ENCODE data around the gene LGR5.

LGR5 gene

DNA sequence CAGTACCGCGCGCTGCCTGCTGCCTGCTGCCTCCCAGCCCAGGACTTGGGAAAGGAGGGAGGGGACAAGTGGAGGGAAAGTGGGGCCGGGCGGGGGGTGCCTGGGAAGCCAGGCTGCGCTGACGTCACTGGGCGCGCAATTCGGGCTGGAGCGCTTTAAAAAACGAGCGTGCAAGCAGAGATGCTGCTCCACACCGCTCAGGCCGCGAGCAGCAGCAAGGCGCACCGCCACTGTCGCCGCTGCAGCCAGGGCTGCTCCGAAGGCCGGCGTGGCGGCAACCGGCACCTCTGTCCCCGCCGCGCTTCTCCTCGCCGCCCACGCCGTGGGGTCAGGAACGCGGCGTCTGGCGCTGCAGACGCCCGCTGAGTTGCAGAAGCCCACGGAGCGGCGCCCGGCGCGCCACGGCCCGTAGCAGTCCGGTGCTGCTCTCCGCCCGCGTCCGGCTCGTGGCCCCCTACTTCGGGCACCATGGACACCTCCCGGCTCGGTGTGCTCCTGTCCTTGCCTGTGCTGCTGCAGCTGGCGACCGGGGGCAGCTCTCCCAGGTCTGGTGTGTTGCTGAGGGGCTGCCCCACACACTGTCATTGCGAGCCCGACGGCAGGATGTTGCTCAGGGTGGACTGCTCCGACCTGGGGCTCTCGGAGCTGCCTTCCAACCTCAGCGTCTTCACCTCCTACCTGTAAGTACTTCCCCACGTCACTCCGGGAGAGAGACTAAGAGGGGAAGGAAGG is at the start of gene LGR5:
LGR5 (plus strand) TSS at position 186 of the 732 bp plus-strand sequence; CDS start at position 469, 283 bp downstream.
- DNase-seq = peak; percentile 32

DNA sequence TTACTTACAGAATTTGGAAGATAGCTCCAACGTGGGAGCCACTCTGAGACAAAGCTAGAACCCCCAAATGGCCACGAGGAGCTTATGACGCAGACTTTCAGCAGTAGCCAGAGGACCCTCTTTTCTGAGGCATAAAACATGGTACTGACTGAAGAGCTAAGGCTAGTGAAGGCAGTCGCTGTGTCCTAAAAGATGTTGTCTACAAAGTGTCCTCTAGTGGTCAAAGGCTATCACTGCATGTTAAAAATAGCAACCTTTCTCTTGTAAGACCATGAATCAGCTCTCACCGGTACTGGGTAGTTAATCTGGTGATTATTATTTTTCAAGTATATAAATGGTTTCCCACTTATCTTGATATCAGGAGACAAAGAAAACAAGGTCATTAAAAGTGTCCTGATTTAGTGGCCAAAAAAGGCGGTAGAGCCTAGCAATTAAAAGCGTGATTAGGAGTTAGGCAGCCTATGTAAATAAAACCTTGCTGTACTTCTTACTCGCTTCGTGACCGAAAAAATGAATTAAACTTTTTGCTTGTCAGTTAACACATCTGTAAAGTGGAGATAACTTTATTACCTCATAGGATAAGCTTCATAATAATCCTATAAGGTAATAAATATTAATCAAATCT is 47.0 kb upstream of the LGR5 start:
- peak; percentile 66 for DNase-seq

DNA sequence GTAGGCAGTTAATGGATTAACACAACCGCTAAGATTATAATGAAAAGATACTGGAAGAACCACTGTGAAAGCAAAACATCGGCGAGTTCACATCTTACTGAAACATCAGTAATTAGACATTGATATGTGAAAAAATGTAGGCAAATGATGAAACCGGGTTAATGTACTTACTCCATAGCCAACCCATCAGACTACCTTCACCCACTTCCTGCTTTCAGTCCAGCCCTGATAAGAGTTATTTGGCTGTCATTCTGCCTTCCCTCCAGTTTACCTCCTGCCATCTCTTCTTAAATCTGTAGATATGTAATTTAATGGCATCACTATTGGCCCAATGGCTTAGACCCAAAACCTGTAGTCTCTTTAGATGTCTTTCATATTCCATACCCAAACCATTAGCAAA is 46.0 kb upstream of the LGR5 start:
- DNase-seq = no peak

DNA sequence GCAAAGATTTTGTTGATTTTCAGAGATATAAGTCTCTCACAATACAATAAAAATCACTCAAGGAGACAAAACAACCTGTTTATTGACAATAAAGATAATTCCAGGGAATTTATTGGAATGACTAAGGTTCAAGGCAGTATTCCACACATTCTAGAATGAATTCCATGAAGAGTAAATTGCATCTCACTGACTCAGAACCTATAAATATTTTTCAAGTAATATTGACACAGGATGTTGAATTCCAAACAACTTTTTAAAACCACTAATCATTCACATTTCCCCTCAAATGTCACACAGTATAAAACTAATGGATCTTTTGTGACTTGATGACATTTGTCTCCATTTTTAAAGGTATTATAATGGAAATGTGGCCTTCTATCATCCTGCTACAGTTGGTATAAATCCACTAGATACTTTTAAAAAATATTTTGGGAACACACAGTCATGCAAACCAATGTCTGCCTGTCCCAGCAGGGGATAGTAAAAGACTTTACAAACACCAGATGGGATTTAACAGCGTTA is 42.1 kb upstream of the LGR5 start:
- peak; percentile 78 for DNase-seq

DNA sequence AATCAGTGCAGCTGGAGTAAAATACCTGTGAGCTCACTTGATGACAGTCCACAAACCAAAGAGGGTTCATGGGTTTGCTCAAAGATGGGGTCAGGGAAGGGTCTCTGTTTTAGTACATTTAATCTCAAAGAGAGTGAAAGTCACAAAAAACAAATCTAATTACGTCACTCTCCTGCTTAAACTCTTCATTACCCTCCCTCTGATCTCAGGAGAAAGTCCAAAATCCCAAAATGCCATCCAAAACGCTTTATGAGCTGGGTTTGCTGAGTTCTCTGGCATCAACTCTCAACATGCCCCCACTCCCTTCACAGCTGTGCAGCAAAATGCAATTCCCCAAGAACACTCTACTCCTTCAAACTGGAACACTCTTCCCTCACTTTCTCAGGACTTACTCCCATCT is 40.4 kb upstream of the LGR5 start:
- no peak for DNase-seq

GRCh38 chr12:71400481-71400880 is 39.1 kb upstream of the LGR5 start:
- no peak for DNase-seq

DNA sequence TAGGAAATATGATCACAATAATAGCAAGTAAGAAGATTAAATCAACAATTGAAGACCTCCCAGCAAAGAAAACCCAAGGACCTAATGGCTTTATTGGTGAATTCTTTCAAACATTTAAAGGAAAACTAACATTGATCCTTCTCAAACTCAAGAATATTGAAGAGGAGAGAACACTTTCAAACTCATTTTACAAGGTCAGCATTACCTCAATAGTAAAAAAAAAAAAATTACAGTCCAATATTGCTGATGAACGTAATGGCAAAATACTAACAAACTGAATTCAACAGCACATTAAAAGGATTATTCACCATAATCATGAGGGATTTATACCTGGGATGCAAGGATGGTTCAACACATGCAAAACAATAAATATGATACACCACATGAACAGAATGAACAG is 33.7 kb upstream of the LGR5 start:
- DNase-seq = no peak

- no peak for DNase-seq
These were observed 31.9 kb upstream of the LGR5 start for GRCh38 chr12:71407732-71408131.

- DNase-seq = no peak
These were observed 28.8 kb upstream of the LGR5 start for GRCh38 chr12:71410844-71411243.

DNA sequence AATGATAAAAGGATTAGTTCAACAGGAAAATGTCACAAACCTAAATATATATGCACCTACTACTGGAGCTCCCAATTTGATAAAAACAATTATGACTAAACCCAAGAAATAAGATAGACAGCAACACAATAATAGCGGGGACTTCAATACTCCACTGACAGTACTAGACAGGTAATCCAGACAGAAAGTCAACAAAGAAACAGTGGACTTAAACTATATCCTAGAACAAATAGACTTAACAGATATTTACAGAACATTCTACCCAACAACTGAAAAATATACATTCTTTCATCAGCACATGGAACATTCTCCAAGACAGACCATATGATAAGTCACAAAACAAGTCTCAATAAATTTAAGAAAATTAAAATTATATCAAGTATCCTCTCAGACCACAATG is 28.0 kb upstream of the LGR5 start:
- DNase-seq = no peak

DNA sequence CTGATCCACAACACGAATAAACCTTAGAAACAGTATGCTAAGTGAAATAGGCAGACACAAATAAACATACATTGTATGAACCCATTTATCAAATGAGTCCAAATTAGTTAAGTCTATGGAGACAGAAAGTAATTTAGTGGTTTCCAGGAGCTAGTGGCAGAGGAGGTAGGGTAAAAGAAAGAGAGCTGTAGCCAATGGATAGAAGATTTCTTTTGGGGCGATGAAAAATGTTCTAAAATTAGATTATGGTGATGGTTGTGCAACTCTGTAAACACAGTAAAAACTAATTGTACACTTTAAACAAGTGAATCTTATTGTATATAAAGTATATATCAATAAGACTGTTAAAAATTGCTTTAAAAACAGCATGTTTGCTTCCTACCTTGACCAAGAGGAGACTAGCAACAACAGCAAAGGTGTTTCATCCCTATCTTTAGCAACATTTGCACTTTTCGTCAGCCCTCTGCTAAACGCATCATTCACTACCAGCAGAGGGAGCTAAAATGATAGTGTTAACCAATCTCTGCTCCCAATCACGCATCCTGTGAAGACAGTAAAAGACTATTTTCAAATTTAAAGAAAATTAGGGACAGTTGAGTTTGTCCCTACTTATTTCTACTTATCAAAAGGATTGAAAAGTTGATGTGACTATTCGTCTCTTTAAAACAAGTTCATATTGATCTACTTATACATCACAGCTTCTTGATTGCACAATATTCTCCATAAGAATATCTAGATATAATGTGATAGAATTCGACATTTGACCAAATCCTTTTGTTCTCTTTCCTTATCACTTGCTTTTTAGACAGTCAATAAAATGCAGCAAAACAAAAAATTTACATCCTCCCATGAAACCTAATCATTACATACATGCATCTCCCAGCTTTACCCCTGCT is 24.0 kb upstream of the LGR5 start:
- peak; percentile 54 for DNase-seq

DNA sequence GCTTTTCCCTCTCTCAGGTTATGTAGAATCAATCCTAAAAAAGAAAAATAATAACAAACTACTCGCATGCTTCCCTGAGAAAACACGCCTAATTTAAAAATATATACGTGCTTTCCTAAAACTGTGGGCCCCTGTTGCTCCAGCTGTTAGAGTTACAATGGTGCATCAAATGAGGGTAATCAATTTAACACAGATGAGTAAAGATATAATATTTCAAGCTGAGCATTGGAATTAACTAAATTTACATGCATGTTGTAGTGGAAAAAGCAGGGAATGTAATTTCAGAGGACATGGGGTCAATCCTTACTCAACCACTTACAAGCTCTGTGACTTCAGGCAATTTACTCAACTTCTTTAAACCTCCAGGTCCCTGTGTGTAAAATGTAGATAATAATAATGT is 22.4 kb upstream of the LGR5 start:
- no peak for DNase-seq

DNA sequence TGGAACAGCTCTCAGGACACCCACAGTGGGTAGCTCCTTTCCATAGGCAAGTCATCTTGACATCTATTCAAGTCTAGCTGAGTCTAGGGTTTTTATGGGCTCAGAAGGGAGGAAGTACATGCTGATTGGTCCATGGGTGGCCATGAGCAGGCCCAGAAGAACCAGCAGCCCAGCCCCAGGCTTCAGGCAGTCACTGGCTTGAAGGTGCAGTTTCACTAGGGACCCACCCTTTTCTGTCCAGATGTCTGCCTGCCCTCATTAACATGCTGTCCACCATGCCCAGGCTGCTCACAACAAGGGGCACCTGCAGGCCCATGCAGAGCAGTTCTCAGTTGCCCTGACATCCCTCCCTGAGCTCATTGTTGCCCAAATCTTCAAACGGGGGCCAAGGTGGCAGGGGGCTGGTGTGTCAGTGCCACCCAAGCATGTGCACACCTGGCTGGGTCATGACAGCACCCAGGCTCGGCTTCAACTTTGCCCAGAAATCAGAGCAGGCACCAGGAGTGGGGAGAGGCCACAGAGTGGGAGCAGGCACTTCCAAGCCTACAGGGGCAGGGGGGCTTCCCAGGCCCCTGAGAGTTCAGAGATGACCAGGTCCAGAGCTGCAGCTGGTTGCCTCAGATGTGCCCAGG is 18.7 kb upstream of the LGR5 start:
- no peak for DNase-seq

GRCh38 chr12:71425568-71426299 is 13.9 kb upstream of the LGR5 start:
- DNase-seq = no peak

- DNase-seq = peak; percentile 39
These were observed 13.1 kb upstream of the LGR5 start for GRCh38 chr12:71426300-71427047.

DNA sequence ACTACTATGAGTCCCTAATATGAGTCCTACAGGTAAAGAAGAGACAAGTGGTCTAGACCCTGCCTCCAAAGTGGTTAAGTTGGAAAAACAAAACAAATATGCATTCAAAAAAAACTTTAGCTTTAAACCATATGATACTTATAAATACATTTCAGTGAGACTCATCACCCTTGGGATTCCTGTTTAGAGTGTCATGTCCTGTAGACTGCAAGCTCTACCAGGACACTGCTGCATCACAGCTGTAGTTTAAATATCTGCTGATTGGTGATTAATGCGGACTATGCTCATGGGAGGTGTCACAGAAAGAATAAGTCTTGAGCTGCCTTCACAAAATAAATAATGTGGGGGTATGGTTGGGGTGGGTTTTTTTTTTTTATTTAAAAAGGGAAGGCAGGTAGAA is 8.8 kb upstream of the LGR5 start:
- DNase-seq = peak; percentile 45

GRCh38 chr12:71431991-71432390 is 7.6 kb upstream of the LGR5 start:
- no peak for DNase-seq

DNA sequence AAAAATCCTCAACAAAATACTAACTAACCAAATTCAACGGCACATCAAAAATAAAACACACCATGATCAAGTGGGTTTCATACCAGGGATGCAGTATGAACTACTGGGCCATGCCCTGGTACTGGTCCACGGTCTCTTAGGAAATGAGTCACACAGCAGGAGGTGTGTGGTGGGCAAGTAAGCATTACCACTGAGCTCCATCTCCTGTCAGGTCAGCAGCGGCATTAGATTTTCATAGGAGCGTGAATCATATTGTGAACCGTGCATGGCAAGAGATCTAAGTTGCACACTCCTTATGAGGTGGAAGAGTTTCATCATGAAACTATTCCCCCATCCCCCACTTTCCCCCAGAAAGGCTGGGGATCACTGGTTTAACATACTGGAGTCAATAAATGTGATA is 6.7 kb upstream of the LGR5 start:
- DNase-seq = no peak

DNA sequence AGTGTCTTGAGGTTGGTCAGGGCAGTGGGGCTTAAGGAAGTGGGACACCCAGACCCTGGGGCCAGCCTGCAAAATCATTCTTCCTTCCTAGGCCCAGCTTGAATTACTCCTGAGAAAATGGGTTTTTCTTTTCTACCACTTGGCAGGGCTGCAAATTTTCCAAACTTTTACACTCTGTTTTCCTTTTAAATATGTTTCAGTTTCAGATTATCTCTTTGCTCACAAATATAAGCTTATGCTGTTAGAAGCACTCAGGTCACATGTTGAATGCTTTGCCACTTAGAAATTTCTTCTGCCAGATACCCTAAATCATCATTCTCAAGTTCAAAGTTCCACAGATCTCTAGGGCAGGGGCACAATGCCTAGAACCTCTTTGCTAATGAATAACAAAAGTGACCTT is 2.9 kb upstream of the LGR5 start:
- no peak for DNase-seq

DNA sequence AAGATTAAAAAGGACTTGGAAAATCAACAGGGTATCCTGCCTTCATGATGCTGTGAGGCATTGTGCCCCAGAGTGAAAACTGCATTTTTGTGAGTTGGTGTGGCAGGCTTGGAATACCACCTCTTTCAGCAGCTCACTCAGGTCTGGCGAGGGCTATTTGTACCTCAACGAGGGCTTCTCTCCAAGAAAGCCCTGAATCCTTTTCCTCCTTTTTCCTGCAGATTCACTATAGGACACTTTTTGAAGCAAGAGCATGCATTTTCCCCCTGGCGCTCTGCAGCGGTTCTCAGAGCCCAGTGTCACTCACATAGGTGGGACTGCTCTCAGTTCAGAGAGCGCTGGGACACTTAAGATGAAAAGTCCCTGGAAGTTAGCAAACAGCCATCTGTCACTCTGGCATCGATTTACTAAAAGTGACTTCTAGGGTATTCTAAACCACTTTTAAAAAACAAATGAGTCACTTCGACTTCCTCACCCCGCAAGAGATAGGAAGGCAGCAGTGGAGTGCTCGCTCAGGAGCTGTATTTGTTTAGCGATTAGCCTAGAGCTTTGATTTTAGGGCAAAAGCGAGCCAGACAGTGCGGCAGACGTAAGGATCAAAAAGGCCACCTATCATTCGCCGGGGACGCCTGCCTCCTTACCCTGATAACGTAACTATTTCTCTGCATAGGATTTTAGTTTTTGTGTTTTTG is 782 bp upstream of the LGR5 start:
- peak; percentile 26 for DNase-seq

GRCh38 chr12:71439362-71439612 is 311 bp upstream of the LGR5 start:
- no peak for DNase-seq
